Activated naive CD8-positive, alpha-beta T cell treated with anti-CD3 and anti-CD28 coated beads, Interleukin-2, amount 50 U/mL, for 16 hours (primary cell): ENCODE results near the gene ANKRD40.

Source experiments
- DNase-seq: peaks from one replicate; pipeline ENCODE4 v3.0.0-alpha.2; 2020; ENCODE audit warnings: low read depth, low spot score

ANKRD40 gene

GRCh38 chr17:50668025-50668837 is 39.5 kb downstream of the ANKRD40 start:
- no peak for DNase-seq

GRCh38 chr17:50667259-50668024 is 40.3 kb downstream of the ANKRD40 start:
- DNase-seq, result no peak

- no peak for DNase-seq
Observed at GRCh38 chr17:50666316-50666715, 41.4 kb downstream of the ANKRD40 start.

- no peak for DNase-seq
Observed at GRCh38 chr17:50665838-50666237, 41.9 kb downstream of the ANKRD40 start.

- no peak for DNase-seq
Observed at GRCh38 chr17:50664788-50665458, 42.8 kb downstream of the ANKRD40 start.

- DNase-seq, result no peak
Observed at GRCh38 chr17:50663812-50664374, 43.8 kb downstream of the ANKRD40 start.

GRCh38 chr17:50662632-50663225 is 45.0 kb downstream of the ANKRD40 start:
- no peak for DNase-seq

- DNase-seq, result no peak
Observed at GRCh38 chr17:50661795-50662391, 45.8 kb downstream of the ANKRD40 start.

- no peak for DNase-seq
Observed at GRCh38 chr17:50661348-50661747, 46.4 kb downstream of the ANKRD40 start.

- DNase-seq, result no peak
Observed at GRCh38 chr17:50660887-50661345, 46.8 kb downstream of the ANKRD40 start.

- no peak for DNase-seq
Observed at GRCh38 chr17:50660042-50660886, 47.5 kb downstream of the ANKRD40 start.

GRCh38 chr17:50659179-50659578 is 48.5 kb downstream of the ANKRD40 start:
- no peak for DNase-seq

- no peak for DNase-seq
Observed at GRCh38 chr17:50658616-50659015, 49.1 kb downstream of the ANKRD40 start.

- DNase-seq, result no peak
Observed at GRCh38 chr17:50657627-50658026, 50.1 kb downstream of the ANKRD40 start.

- DNase-seq, result no peak
Observed at GRCh38 chr17:50657054-50657453, 50.7 kb downstream of the ANKRD40 start.

GRCh38 chr17:50656509-50656908 is 51.2 kb downstream of the ANKRD40 start:
- DNase-seq, result no peak

- no peak for DNase-seq
Observed at GRCh38 chr17:50653738-50654137, 54.0 kb downstream of the ANKRD40 start.

- DNase-seq, result no peak
Observed at GRCh38 chr17:50651661-50652060, 56.1 kb downstream of the ANKRD40 start.

GRCh38 chr17:50649042-50649908 is 58.4 kb downstream of the ANKRD40 start:
- no peak for DNase-seq
